HG03439 (cell line): ENCODE results near the gene AIMP2.
"Not testable (repeated sequence)": the region's sequence is repeated elsewhere in the genome, so short reads cannot be mapped to it uniquely, and the experiment has no call there.

Experiments
- ATAC-seq: cut with Tn5 transposase; IDR thresholded peaks from one replicate; pipeline ENCODE4 v1.9.1; 2021; ENCODE audit warnings: mild to moderate bottlenecking, moderate library complexity; ENCODE audit not compliant: unreplicated experiment

AIMP2 gene

GRCh38 chr7:6026011-6026819 lies 17.1 kb downstream of the AIMP2 start:
- ATAC-seq, result peak; percentile 59

DNA sequence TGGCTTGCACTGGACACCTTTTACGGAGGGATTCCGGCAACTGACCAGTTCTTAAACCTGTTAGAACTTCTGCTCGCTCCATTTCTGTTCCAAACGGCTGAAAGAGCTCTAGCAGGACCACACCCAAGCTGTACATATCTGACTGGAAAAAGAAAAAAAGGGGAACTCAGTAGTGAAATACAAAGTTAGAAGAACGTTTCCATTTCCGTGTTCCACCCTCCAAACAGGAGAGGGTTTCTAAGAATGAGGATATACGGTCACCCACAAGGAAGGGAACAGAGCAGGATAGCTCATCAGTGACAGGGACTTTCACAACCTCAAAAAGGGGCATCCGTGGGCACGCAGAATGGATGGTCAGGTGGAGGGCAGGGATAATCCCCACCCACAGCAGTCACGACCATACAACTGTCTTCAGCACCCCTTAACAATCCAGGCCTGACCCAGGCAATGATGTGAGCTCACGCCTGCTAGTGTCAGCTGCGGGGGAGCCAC lies 17.8 kb downstream of the AIMP2 start:
- ATAC-seq, result no peak

- no peak for ATAC-seq
Observed at GRCh38 chr7:6027806-6028365, 18.8 kb downstream of the AIMP2 start.

- ATAC-seq, result no peak
Observed at GRCh38 chr7:6028563-6028962, 19.5 kb downstream of the AIMP2 start.

GRCh38 chr7:6030988-6031387 lies 21.9 kb downstream of the AIMP2 start, which contains the start of gene ANKRD61:
Gene ANKRD61 (plus strand): TSS chr7:6031376. CDS start chr7:6031376, 0 bp downstream.
- ATAC-seq, result no peak

DNA sequence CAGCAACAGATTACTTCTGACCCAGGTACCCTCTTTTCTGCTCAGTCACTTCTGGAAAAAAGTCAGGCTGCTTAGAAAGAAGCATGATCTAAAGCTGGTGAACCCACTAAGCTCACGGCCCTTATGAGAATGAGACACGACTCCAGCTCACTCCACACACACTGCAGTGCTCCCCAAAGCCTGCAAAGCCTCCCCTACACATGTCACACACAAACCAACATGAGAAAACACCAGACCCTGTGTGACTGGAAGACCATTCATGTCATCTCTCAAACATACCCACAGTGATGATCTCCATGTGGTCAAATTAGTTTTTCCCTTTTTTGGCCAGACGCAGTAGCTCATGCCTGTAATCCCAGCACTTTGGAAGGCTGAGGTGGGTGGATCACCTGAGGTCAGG lies 22.5 kb downstream of the AIMP2 start:
- ATAC-seq, result no peak

GRCh38 chr7:6032167-6032566 lies 23.1 kb downstream of the AIMP2 start:
- ATAC-seq, result no peak

- ATAC-seq, result no peak
Observed at GRCh38 chr7:6032641-6033040, 23.6 kb downstream of the AIMP2 start.

GRCh38 chr7:6035165-6035564 lies 26.1 kb downstream of the AIMP2 start:
- ATAC-seq, result no peak

GRCh38 chr7:6035686-6036085 lies 26.6 kb downstream of the AIMP2 start:
- no peak for ATAC-seq

DNA sequence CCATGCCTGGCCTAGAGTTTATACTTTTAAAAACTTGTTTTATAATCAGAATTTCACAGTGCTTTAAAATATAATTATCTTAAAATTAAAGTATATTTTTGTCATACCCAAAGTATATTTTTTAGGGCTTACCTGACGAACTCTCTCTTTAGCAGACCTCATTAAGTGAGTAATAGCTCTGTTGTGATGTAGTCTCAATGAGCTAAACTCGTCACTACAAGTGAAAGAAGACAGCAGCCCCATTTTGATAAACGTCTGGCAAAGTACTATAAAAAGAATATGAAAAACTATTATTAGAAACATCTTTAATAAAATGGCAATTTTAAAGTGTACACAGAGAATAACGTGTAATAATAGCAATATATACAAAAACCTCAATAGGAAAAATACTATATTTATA lies 40.7 kb downstream of the AIMP2 start:
- ATAC-seq, result no peak

DNA sequence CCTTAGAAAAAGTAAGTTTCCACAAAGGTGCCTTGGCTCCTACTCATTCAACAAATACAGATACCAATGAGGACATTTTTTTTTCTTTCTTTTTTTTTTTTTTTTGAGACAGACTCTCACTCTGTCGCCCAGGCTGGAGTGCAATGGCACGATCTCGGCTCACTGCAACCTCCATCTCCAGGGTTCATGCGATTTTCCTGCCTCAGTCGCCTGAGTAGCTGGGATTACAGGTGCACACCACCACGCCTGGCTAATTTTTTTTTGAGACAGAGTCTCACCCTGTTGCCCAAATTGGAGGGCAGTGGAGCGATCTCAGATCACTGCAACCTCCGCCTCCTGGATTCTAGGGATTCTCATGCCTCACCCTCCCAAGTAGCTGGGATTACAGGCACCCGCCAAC lies 42.1 kb downstream of the AIMP2 start:
- ATAC-seq, result not testable (repeated sequence)

DNA sequence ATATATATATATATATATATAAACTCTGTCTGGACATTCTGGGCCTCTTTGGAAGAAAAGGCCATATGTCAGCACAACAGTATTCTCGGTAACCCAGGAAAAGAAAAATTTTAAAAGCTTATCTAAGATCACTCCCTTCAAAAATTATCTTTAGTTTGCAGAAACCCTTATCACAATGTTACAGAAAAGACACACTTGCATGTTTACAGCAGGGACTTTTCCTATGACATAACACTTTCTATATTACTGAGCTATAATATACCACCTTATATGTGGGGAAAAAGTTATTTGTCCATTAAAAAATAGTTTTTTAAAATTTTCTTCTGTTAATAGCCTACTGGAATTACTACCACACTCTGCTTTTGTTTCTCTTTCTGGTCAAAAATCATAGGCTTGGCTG lies 47.5 kb downstream of the AIMP2 start:
- ATAC-seq, result no peak

- no peak for ATAC-seq
Observed at GRCh38 chr7:6057316-6058129, 48.5 kb downstream of the AIMP2 start.

DNA sequence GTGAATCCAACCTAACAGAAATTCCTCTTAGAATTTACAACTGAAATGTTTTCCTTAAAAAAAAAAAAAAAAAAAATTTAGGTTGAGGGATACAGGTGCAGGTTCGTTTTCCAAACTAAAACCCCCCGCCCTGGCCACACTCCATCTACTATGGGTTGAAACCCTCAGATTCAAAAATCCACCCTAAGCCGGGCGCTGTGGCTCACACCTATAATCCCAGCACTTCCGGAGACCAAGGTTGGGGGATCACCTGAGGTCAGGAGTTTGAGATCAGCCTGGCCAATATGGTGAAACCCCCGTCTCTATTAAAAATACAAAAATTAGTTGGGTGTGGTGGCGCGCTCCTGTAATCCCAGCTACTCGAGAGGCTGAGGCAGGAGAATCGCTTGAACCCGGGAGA lies 50.9 kb downstream of the AIMP2 start:
- ATAC-seq, result not testable (repeated sequence)

- peak; percentile 72 for ATAC-seq
Observed at GRCh38 chr7:6071406-6071805, 62.3 kb downstream of the AIMP2 start.
